Bone marrow (tissue), 2 donors: Measurements from ENCODE around the gene PRKCA.
"Not testable (repeated sequence)": the region's sequence is repeated elsewhere in the genome, so short reads cannot be mapped to it uniquely, and the experiment has no call there.

Experiments
- DNase-seq, 2 donors: peaks; one replicate each; lab custom pipeline; 2025; lab: John Stamatoyannopoulos, UW

PRKCA gene

DNA sequence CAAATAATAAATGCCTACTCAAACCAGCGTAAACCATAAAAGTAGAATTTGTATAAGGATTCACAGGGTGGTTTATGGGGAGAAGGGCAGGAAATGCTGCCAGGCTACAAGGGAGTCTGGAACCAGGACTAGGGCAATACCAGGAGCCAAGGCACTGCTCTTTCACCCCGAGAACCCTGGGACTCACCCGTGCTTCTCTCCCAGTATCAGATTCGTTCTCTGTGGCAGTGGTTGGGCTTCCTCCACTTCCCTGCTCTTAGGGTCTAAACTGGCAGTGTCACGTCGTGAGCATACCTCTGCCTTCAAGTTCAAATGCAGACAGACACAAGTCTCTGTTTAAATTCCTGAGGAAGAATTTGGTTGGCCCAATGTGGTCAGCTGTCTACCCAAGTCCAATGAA is 49.3 kb downstream of the PRKCA start:
- DNase-seq, result no peak

DNA sequence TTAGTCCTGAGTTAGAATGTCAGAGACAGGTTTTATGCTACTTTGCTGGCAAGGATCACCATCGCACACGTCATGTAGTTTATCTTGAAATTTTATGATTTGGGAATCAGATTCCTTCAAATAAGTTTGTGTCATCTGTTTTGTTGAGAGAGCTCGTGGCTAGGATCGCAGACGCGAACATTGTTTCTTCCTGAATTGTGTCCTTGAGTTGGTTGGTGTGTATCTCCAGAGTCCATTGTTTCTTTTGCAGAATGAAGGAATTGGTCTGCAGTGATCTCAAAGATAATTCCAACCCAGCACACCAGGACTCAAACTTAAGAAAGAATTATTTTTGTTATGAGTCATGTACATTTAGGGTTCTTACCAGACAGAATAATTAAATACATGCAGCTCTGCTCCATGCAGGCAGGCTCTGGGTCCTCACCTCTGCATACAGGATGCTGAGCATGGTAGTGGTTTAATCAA is 51.6 kb downstream of the PRKCA start:
- DNase-seq, result no peak

DNA sequence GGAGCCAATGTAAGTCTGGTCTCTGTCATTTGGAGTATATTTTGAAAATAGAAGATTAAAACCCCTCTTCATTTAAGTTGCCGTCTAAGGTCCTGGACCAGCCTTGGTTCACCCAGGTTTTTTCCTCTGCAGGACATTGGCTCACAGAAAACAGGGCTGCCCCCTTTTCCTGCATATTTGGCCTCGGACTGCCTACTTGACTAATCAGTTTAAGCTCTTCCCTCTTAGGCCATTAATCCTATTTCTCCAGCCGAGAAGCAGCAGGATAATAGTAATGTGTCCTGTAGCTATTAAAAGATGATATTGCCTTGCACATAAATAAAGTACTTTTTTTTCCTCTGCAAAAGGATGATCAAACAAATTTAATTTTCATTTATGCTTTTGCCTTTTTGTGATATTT is 52.1 kb downstream of the PRKCA start:
- DNase-seq, result no peak

- no peak for DNase-seq
Observed at GRCh38 chr17:66354981-66355380, 52.6 kb downstream of the PRKCA start.

GRCh38 chr17:66355510-66355909 is 53.1 kb downstream of the PRKCA start:
- DNase-seq, result no peak

GRCh38 chr17:66357037-66357436 is 54.6 kb downstream of the PRKCA start:
- peak in 1 of 2 donors; percentile 59 for DNase-seq

- DNase-seq, result no peak
Observed at GRCh38 chr17:66359351-66359750, 56.9 kb downstream of the PRKCA start.

- DNase-seq, result not testable (repeated sequence)
Observed at GRCh38 chr17:66360961-66361565, 58.6 kb downstream of the PRKCA start.

DNA sequence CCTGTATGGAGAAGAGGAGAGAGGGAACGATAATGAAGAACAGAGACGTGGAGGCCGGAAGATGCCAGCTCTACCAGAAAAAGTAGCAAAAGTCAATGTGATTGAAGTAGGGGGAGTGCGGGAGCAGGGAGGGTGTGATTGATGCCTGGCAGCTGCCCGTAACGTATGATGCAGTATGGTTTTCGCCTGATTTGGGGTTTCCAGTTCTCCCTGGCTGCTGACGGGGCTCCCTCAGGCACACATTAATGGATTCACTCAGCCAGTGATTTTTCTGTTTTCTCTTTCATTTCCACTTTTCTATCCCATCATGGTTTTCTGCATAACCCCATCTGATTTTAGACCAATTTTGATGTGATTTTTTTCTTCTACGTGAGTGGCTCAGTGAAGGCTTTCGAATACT is 62.1 kb downstream of the PRKCA start:
- DNase-seq, result no peak

- DNase-seq, result no peak
Observed at GRCh38 chr17:66364990-66365490, 62.6 kb downstream of the PRKCA start.

- DNase-seq, result no peak
Observed at GRCh38 chr17:66365903-66366302, 63.5 kb downstream of the PRKCA start.

- DNase-seq, result no peak
Observed at GRCh38 chr17:66367107-66367506, 64.7 kb downstream of the PRKCA start.

- no peak for DNase-seq
Observed at GRCh38 chr17:66369830-66370229, 67.4 kb downstream of the PRKCA start.

- no peak for DNase-seq
Observed at GRCh38 chr17:66371561-66371960, 69.1 kb downstream of the PRKCA start.

DNA sequence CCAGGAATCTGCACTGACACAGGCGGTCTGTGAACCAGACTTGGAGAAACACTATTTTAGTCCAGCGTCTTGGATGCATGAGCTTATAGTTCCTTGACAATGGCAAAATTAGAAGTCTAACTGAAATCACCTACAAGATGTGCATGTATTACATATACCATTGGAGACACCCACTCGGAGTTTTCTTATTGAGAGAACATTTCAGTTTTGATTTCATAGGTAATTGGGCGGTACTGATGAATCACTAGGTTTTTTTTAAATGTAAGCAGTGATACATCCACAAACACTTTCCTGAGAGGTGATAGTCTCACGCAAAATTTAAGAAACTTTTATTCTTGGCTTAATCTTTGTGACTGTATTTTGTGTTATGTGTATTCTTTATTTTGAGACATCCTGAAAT is 69.8 kb downstream of the PRKCA start:
- no peak for DNase-seq

DNA sequence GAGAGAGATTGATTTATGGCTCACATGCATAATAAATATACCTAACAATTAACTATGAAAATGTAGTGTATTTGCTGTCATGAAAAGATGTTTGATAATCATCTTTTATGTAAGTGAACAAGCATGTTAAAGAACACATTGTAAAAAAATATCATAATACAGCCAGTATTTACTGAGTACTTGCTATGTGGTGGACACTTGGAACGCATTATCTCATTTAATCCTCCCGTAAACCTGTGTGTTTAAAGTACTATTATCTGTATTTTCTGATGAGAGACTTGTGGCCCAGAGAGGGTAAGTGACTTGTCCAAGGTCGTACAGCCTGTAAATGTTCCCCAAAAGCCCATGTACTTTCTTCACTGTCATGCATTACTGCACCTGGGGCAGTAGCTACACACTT is 70.7 kb downstream of the PRKCA start:
- no peak for DNase-seq

- DNase-seq, result peak in 1 of 2 donors; percentile 9
Observed at GRCh38 chr17:66373944-66374817, 71.8 kb downstream of the PRKCA start.

DNA sequence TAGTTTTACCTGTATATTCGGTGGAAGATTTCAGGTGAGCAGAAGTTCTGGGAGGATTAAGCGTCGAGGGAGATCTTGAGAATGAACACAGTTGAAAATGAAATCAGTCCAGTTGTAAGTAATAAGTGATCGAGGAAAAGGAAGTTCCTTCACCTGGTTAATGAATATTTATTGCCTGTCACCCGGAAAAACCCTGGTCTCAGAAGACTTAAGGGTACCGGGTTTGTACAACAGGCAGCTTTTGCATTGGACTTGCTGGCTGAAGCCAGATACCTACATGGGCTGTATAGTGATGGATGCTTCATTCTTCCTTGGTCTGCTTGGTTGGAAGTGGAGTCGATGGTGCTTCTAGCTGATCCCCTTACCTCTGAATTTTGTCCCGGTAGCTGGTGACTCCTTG is 72.7 kb downstream of the PRKCA start:
- no peak for DNase-seq

- no peak for DNase-seq
Observed at GRCh38 chr17:66378296-66378695, 75.9 kb downstream of the PRKCA start.

DNA sequence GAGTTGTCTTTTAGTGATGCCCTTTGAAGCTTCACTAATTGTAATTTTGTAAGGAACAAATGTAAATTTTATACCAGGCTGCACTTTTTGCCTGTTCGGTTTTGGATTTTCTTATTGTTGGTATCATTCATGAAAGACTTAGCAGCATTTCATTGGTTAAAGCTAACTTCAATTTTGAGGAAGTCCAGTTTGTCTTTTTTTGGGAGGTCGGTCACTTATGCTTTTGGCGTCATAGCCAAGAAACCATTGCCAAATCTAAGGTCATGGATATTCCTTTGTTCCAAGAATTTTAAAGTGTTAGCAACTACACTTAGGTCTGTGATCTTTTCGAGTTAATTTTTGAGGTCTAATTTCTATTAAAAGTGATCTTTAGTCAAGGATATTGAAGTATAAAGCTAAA is 77.1 kb downstream of the PRKCA start:
- DNase-seq, result no peak

DNA sequence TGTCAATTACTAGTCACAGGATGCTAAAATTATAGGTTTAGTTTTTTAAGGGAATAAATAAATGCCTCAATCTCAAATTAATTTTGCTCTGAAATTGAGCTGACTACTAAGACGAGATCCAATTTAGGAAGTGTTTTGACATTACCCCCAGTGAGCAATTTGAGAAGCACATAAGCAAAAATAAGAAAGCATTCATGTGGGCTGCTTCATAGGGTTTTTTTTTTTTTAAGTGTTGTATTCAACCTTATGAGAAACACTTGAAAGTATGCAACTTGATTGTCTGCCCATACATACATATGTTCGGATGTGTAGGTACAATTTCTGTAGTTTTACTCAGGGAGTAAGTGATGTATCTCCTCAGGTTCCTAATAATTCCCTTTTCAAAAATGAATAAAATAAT is 77.6 kb downstream of the PRKCA start:
- no peak for DNase-seq

GRCh38 chr17:66381701-66382362 is 79.4 kb downstream of the PRKCA start:
- DNase-seq, result no peak

GRCh38 chr17:66383333-66383732 is 80.9 kb downstream of the PRKCA start:
- DNase-seq, result no peak
